DMS 273 (cell line): ENCODE measurements around the gene DNAH17.
"Not testable (repeated sequence)": the region's sequence is repeated elsewhere in the genome, so short reads cannot be mapped to it uniquely, and the experiment has no call there.

ENCODE experiments used
- DNase-seq: peaks from one replicate; lab custom pipeline; 2025; ENCODE audit not compliant: unreplicated experiment; lab: John Stamatoyannopoulos, UW

DNAH17 gene

DNA sequence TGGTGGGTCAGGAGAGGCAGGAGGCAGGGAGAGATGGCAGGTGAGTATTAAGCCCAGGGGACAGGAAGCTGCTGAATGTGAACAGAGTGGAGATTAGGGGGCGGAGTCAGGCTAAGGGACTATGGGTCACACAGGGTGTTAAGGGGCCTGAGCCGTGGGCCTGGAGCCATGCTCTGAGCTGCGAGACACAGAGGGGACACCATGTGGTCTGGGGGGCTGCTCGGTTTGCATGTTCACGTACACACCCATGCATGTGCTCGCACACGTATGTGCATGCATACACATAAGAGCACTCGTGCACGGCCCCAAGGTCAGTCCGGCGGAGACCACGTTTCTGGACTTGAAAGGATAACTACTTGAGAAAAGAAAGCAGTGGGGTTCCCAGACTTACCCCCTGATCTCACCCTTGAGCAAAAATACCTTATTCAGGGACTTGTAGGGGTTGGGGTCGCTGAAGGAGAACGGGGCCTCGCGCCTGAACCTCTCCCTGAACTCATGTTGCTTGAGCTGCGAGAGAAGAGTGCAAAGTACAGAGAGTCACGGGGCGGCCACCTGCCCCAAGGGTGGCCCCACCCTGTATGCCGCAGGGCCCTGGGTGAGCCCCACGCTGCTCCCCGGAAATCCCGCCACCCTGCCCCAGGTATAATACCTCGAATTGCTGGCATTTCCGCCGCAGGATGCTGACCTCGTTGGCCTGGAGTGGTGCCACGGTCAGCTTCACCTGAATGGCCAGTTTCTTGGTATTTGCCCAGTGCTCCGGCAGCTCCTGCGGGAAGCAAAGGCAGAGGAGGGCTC, 50.8 kb downstream of the DNAH17 start:
- no peak for DNase-seq

DNA sequence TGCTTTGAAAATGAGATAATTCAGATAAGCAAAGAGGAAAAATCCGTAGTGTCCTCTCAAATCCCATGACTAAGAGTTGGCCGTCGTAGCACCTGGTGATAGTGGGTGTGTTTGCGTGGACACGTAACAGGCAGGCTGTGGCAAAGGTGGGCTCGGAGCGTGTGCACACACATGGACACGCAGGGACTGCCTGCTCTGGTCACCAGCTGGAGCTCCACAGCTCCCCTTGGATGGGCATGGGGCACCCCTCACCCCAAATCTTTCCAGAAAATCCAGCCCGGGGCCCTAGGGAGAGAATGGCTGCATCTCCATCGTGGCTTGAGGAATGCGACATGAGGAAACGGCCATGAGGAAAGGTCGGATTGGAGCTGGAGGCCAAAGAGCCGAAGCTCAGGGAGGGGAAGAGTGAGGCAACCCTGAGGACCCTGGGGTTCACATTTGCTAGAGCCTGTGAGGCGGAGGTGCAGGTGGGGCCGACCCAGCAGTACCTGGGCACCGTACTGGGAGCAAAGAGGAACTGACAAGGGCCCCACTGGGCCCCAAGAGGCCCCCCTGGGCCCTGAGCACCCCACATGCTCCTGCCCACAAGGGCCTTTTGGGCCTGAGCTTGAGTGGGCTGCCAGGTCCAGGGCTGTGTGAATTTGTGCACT, 51.6 kb downstream of the DNAH17 start:
- no peak for DNase-seq

DNA sequence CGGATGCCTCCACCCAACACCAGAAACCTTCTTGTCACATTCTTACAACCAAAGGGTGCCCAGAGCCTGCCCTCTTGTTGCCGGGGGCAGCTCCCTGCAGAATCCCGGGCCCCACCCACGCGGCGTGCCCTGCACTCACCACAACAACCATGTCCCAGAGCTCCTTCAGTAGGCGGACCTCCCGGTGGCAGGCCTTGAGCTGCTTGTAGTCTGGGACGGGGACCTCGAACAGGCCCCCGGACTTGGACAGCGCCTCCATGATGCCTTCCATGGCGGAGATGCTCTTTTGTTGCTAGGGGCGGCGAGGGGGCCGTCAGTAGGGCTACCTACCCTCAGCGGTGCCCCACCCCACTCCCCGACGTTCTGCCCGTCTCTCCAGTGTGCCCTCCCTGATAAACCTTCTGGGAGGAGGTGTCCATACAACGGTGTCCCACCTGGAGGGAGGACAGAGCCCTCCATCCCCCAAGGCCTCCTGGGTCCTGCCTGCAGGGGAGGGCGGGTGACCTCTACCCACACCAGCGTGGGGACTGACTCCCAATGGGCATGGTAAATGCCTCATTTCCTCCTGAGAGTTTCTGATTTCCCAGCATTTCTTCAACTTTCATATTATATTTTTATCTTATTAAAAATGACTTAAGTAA, 52.2 kb downstream of the DNAH17 start:
- no peak for DNase-seq

DNA sequence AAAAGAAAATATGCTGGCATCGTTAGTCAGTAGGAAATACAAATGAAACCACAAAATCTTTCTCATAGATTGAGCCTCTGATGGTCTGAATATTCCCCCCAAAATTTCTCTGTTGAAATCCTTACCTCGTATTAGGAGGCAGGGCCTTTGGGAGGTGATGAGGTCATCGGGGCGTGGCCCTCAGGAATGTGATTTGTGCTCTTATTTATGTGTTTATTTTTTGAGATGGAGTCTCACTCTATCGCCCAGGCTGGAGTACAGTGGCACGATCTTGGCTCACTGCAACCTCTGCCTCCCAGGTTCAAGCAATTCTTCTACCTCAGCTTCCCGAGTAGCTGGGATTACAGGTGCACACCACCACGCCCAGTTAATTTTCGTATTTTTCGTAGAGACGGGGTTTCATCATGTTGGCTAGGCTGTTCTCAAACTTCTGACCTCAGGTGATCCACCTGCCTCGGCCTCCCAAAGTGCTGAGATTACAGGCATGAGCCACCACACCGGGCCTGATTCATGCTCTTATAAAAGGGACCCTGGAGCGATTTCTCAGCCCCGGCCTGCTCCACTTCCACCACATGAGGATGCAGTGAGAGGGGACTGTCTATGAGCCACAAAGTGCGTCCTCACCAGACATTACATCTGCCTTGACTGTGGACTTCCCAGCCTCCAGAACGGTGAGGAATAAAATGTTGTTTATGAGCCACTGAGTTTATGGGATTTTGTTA, 53.1 kb downstream of the DNAH17 start:
- no peak for DNase-seq

DNA sequence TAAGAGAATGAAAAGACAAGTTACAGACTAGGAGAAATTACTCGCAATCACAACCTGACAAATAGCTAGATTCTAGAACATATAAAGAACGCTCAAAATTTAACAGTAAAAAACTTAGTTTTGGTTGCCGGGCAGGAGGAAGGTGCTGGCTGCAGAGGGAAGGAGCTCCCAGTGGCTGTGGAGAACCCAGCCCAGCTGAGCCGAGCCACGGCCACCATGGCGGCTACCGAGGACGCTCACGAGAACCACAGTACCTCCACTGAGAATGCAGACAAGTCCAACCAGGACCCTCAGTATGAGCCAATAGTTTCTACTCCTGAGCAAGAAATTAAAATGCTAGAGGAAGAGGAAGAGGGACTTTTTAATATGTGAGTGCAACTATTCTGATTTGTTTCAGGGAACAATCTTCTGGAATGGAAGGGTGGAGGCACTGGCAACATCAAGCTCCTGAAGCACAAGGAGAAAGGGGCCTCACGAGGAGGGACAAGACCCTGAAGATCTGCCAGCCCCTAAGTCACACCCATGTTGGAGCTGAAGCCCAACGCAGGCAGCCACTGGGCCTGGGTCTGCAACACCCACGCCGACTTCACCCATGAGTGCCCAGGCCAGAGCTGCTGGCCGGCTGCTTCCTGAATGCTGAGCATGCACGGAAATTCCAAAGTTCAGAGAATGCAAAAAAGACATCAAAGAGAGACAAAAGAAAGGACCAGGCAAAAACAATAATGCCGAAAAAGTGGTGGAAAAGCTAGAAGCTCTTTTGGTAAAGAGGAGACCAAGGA, 55.0 kb downstream of the DNAH17 start:
- DNase-seq = no peak

DNA sequence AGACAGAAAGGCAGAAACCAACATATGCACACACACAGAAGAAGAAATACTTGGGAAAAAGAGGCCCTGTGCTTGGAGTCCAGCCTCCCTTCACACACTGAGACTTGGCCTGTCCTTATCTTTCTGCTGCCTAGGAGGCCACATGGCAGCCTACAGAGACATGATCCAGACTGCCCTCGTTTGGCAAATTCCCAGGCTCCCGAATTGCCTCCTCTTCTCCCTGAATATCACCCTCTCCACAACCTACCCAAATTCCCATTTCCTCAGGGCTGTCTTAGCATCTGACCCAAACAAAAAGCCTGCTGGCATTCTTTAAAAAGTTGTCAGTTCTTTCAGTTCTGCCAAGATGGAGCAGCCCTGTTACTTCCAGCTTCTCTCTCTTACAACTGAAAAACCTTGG, 59.8 kb downstream of the DNAH17 start:
- DNase-seq = no peak

DNA sequence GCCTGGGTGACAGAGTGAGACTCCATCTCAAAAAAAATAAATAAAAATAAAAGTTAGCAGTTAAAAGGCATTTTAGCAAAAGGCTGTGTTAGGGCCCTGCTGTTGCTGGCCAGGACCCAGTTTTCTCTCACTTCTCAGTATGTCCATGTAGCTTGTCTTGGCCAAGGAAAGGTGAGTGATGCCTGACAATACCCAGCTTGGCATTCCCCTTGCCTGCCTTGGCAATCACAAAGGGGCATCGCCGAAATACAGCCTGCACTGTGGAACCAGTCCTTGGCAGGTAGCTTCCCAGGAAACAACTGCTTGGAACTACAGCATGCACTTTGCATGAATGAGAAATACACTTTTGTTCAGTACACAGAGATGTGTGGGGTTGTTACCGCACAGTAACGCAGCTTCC, 61.7 kb downstream of the DNAH17 start:
- no peak for DNase-seq

DNA sequence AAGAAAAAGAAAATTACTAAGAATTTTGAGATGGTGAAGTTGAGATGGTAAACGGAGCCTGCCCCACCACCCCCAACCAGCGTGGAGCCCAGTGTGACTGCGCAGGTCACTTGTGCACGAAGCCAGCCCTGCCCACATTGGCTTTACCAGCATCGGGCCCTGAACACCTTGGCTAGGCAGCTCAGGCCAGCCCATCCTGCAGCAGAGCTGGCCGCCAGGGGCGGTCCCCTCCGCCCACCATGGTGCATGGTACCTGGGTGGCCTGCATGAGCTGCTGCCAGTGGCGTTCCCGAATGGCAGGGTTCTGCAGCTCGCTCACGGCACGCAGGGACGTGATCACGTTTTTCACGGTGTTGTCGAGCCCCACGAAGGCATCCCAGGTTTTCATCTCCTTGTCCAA, 62.7 kb downstream of the DNAH17 start:
- DNase-seq = no peak

DNA sequence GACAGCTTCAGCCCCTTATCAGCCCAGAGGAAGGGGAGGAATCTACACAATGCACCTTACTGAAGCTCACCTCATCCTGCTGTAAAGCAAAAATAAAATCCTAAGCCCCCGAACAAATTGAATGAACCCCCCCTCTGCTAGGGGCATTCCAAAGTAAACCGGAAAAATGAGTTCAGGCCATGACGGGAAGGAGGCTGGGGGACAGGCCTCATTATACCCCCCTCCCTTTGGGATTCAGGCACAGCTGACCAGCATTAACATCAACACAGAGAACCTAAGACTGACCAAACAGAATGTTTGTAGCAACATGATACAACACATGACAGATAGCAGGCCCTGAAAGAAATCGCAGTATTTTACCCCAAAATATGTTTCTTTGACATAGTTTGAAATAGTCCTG, 64.2 kb downstream of the DNAH17 start:
- DNase-seq = no peak

DNA sequence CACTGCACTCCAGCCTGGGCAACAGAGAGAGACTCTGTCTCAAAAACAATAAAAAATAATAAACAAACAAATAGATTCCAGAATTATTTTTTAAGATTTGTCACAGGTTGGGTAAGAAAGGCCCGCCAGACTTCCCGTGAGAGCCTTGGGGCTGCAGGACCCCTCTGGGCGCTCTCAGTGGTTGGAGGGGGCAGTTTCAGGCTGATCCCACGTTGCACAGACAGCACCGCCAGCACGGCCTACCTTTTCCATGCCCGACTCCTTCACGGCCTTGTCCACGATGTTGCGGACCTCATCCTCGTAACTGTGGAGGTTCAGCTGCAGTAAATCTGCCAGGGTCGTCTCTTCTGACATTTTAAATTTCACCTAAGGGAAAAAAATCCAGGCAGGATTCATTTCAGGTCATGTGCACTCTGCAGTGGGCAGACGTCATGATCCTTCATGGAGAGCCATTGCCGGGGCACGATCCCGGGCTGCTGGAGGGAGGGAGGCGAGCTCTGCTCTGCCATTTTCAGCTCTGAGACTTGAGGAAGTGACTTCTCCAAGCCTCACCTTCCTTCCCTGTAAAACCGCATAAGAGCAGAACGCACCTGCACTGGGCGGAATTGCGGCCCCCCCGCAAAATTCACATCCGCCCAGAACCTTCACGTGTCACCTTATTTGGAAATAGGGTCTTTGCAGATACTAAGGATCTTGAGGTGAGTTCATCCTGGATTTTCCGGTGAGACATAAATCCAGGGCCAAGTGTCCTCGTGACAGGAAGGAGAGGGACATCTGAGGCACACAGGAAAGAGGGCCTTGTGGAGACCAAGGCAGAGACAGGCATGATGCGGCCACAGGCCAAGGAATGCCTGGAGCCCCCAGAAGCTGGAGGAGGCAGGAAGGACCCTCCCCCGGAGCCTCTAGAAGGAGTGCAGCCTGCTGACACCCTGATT, 66.8 kb downstream of the DNAH17 start:
- DNase-seq = no peak

DNA sequence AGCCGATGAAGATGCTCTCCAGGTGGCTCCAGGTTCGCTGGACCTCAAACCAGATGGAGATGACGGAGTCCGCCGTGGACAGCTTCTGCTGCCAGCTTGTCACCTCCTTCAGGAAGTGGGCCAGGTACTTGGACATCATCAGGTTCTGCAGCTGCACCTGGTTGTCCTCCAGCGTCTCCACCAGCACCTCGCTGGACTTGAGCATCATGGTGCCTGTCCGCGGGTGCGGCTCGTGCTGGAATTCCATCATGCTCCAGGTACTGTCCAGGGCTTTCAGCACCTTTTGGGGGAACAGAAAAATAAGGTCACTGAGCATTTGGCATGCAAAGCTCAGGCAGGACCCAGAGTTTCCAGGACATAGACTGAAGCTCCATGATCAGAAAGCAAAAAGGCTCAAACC, 69.7 kb downstream of the DNAH17 start:
- DNase-seq = no peak

DNA sequence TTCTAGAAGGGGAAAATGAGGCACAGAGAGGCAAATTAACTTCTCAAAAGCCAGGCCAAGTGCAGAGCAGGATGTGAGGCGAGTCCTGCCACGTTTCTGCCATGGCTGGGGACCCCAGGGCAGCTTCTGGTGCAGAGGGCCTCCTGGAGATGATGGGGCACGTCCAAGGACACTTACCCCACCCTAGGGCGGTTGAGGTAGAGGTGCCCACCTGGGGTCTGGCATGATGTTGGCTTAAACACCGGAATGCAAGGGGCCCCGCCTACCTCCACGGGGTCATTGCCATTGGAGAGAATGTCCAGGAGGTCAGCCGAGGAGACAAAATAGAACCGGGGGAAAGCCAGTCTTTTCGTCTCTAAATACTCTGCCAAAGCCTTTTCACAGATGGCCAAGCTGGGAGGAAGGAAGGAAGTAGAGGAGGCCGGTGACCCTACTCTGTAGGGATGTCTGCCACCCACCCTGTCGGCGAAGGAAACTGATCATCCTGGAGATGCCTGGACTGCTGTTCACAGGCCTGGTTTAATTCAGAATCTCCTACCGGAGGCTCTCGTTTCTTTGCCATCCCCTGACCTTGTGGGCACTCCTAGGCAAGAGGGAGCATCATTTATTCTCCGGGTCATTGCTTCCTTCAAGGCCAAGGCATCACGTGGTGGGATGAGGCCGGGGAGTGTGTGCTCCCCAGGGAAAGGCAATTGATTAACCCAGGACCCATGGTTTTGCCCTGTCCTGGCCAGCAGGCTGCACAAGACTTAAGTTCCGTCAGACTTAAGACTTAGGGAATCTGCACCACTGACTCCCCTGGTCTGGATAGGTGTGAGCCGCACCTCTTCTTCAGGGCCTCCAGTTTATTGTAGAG, 70.5 kb downstream of the DNAH17 start:
- no peak for DNase-seq

DNA sequence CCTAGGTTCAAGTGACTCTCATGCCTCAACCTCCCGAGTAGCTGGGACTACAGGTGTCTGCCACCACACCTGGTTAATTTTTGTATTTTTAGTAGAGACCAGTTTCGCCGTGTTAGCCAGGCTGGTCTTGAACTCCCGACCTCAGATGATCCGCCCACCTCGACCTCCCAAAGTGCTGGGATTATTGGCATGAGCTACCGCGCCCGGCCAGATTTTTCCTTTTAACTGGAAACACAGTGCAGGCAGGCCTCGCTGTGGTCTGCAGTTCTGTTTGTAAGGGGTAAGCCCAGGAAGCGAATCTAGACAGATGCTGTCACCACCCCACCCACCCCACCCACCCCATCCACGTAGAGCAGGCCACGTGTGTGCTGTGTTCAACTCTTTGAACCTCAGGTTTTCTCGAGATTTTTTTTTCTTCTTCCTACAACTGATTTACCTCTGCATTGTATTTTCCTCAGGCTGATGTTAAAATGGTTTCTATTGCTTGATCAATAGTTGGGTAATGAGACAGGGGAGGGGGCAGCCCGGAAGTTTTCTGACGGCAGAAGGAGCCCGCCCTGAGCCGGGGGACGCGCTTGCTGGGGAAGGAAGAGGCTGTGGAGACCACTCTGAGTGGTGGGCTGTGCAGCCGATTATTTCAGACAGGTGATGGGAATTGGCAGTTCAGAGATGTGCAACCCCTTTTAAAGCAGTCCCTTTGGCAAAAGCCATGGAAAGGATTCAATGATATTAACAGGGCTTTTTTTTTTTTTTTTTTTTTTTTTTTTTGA, 72.9 kb downstream of the DNAH17 start:
- no peak for DNase-seq

DNA sequence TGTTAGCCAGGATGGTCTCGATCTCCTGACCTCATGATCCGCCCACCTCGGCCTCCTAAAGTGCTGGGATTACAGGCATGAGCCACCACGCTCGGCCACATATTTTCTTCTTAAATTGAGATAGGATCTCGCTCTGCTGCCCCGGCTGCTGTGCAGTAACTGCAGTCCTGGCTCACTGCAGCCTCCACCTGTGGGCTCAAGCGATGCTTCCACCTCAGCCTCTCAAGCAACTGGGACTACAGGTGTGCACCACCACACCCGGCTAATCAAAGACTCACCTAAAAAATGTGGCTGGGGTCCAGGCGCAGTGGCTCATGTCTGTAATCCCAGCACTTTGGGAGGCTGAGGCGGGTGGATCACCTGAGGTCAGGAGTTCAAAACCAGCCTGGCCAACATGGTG, 73.8 kb downstream of the DNAH17 start:
- not testable (repeated sequence) for DNase-seq

DNA sequence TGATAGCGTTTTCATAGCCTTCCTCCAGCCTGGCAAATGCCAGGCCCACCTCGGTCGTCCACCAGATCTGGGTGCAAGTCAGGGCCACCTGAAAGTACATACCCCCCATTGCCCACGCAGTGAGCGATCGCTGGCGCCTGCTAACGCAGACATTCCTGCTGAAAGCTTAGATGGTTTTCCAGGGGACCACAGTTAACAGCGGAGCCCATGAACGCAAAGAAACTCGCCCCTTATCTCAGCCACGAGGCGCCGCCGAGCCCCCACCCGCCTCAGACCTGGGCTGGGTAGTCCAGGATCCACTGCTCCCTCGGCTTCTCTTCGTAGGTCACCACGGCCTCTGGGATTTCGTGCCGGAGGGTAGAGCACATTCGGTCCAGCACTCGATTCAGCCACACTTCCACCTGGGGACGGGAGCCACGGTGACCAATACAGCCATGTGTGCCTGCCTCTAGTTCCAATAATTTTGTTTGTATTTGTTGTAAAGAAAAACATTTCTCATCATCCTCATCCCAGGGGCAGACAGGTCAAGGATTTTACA, 74.5 kb downstream of the DNAH17 start:
- no peak for DNase-seq

DNA sequence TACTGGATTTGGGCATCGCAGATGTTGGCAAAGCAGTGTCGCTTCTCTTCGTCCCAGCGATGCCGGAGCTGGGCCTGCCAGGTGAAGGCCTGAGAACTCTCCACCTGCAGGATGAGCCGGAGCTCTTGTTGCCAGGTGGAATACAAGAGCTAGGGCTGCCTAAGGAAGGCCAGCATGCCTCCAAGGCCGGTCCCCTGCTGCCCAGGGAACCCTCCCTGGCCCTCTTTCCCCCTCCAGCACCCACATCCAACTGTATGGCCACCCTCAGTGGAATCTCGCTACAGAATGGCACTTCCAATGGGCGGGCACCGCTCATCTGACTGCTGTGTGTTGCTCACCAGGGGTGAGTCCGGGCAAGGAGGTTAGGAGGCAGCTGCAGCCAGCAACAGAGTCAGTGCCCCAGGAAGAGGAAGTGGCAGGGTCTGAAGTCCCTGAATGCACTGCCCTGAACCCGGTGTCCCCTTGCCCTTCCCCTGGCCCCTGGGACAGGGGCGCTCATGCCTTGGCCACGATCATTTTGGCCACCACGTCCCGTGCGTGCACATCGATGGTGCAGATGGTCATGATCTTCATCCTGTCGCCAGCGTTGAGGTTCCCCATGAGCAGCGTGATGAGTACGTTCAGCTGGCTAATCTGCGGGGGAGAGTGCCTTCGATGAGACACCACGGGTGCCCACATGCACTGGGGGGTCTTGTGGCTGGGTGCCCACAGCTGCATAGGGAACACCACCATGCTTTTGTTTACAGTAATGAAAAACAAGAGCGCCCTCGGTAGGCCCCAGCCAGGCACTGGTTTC, 75.8 kb downstream of the DNAH17 start:
- DNase-seq = no peak

DNA sequence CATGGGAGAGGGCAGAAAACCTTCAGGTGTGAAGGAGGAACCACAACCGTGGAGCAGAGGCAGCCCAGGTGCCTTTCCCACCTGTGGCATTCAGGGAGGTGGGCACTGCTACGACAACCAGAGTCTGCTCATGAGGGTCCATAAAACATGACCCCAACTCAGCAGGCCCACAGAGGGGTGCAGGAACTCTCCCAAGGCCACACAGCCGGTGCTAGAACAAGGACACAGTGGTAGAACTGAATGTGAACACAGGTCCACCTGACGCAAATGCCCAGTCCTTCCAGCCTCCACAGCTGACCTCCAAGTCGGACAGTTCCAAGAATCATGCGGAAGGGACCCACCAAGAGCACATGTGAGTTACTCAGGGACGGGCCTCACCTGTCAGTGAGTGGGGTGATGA, 76.4 kb downstream of the DNAH17 start:
- no peak for DNase-seq
